HCT116 (cell line): ENCODE results near the gene KIF18A.
"Not testable (repeated sequence)": the region's sequence is repeated elsewhere in the genome, so short reads cannot be mapped to it uniquely, and the experiment has no call there.

ENCODE experiments used
- CTCF ChIP-seq, 3 experiments: fragments of 200-600 bp in 1 of 3; sonication (generic) in 1 of 3; IDR thresholded peaks in 2 of 3; conservative IDR thresholded peaks in 1 of 3; 2 replicates each; pipeline ENCODE4 v1.5.1; 2012 to 2017; ENCODE audit warnings: low read depth in 2 of 3, low read length in 2 of 3, antibody characterized with exemption in 1 of 3, borderline replicate concordance in 1 of 3, control low read depth in 1 of 3, mild to moderate bottlenecking in 1 of 3, mixed read lengths in 1 of 3, mixed run types in 1 of 3, moderate library complexity in 1 of 3; ENCODE audit not compliant: insufficient read depth in 1 of 3
- EGR1 ChIP-seq: IDR thresholded peaks from 2 replicates; pipeline ENCODE4 v1.6.1; 2012; ENCODE audit warnings: low read depth
- EZH2 ChIP-seq: fragments of 200-600 bp; sonication (generic); IDR thresholded peaks from 2 replicates; pipeline ENCODE4 v1.6.1; 2017; ENCODE audit warnings: antibody characterized with exemption, mixed run types
- POLR2A ChIP-seq: IDR thresholded peaks from 2 replicates; pipeline ENCODE4 v1.7.0; 2011; ENCODE audit warnings: borderline replicate concordance; ENCODE audit not compliant: insufficient read depth, insufficient read length; ENCODE audit errors: extremely low read depth
- TCF7L2 ChIP-seq: IDR thresholded peaks from 2 replicates; pipeline ENCODE4 v1.7.0; 2011; ENCODE audit warnings: borderline replicate concordance, inconsistent platforms; ENCODE audit not compliant: insufficient read depth, insufficient read length; ENCODE audit errors: extremely low read depth

GRCh38 chr11:28102300-28102699, 5.7 kb downstream of the KIF18A start:
- TF ChIP-seq CTCF (IDR thresholded peaks at IDR 0.05 in 2 of 3, conservative IDR thresholded peaks at IDR 0.05 in 1 of 3; ENCODE audit: borderline replicate concordance in 1 of 3, insufficient read depth in 1 of 3, low read depth in 2 of 3, low read length in 2 of 3); TCF7L2; EGR1; POLR2A; EZH2: not testable (repeated sequence)
